HepG2 (cell line): ENCODE data around the gene MCMBP. TPM values are rescaled to one million over a fixed set of nuclear protein-coding genes. Genes with fewer than 3 reads are reported as not detected.

Experiments
- DBP ChIP-seq: sonication (generic); formaldehyde crosslinking; IDR thresholded peaks from 2 replicates; pipeline ENCODE4 v1.4.0; 2020; ENCODE audit warnings: missing genetic modification reagents; ENCODE audit errors: not compliant biosample characterization
- GATA4 ChIP-seq: sonication (generic); IDR thresholded peaks from 2 replicates; pipeline ENCODE4 v1.6.1; 2016; ENCODE audit warnings: antibody characterized with exemption, low read depth, borderline replicate concordance
- HNF1A ChIP-seq, 2 experiments: sonication (generic) in 1 of 2; formaldehyde crosslinking in 1 of 2; IDR thresholded peaks; 2 replicates each; pipeline versions ENCODE4 v1.4.0 to v1.6.1; 2016 to 2020; ENCODE audit warnings: borderline replicate concordance in 1 of 2, low read depth in 1 of 2, mild to moderate bottlenecking in 1 of 2, missing genetic modification reagents in 1 of 2
- LRRFIP1 ChIP-seq: sonication (generic); formaldehyde crosslinking; conservative IDR thresholded peaks from 2 replicates; pipeline ENCODE4 v1.4.0; 2020; ENCODE audit warnings: missing genetic modification reagents
- MIER2 ChIP-seq: IDR thresholded peaks from 2 replicates; pipeline ENCODE4 v1.6.1; 2016; ENCODE audit warnings: missing biosample characterization, missing genetic modification reagents
- REXO4 ChIP-seq: sonication (generic); formaldehyde crosslinking; IDR thresholded peaks from 2 replicates; pipeline ENCODE4 v1.8.0; 2022; ENCODE audit warnings: missing genetic modification reagents, mild to moderate bottlenecking, borderline replicate concordance
- ZFP37 ChIP-seq: sonication (generic); formaldehyde crosslinking; IDR thresholded peaks from 2 replicates; pipeline ENCODE4 v1.4.0; 2020; ENCODE audit warnings: missing genetic modification reagents, borderline replicate concordance
- ZFP82 ChIP-seq: sonication (generic); formaldehyde crosslinking; IDR thresholded peaks from 2 replicates; pipeline ENCODE4 v1.5.1; 2020; ENCODE audit warnings: mild to moderate bottlenecking, missing genetic modification reagents, borderline replicate concordance
- ZNF318 ChIP-seq: sonication (generic); formaldehyde crosslinking; IDR thresholded peaks from 2 replicates; pipeline ENCODE4 v1.4.0; 2020; ENCODE audit warnings: mild to moderate bottlenecking, missing genetic modification reagents
- ZNF878 ChIP-seq: sonication (generic); formaldehyde crosslinking; IDR thresholded peaks from 2 replicates; pipeline ENCODE4 v1.8.1; 2023; ENCODE audit warnings: mild to moderate bottlenecking, missing genetic modification reagents, moderate library complexity
- polyA plus RNA-seq, 8 experiments: library from polyadenylated mRNA; depleted of rRNA in 3 of 8; stranded (reverse) in 7 of 8; unstranded in 1 of 8; fragments of >200 nt; fragmentation: Illumina TruSeq in 4 of 8; extraction: Trizol in 4 of 8; gene quantifications; 2 replicates each; pipeline versions ENCODE4 v1.2.1 to v1.2.3, GENCODE V29; 2011 to 2016; ENCODE audit warnings: low read depth in 4 of 8, missing spikeins in 1 of 8, mixed read lengths in 1 of 8; ENCODE audit not compliant: insufficient read depth in 1 of 8
- total RNA-seq, 5 experiments: library from RNA; depleted of rRNA; stranded (reverse); fragments of >200 nt; fragmentation: Illumina TruSeq; extraction: Trizol; gene quantifications; 2 replicates each; pipeline ENCODE4 v1.2.3, GENCODE V29; 2016; ENCODE audit warnings: low read depth in 1 of 5

MCMBP gene
- total and polyA plus RNA-seq, 2 of the 13 experiments (the other 11 are each of a cell fraction or from before 2014, with no cell fraction given), result 35.7 to 62.4 TPM

GRCh38 chr10:119896061-119896655 lies 23.5 kb upstream of the MCMBP start (continued):
- no peak for TF ChIP-seq ZNF318 (CRISPR knock-in tag)
- no peak for TF ChIP-seq LRRFIP1 (CRISPR knock-in tag)
- TF ChIP-seq REXO4 (CRISPR knock-in tag), result no peak
- no peak for TF ChIP-seq ZFP82 (CRISPR knock-in tag)
- TF ChIP-seq ZNF878 (CRISPR knock-in tag), result no peak
- no peak for TF ChIP-seq ZFP37 (CRISPR knock-in tag)
- TF ChIP-seq GATA4, result no peak
- no peak for TF ChIP-seq HNF1A (IDR thresholded peaks at IDR 0.05; ENCODE audit: low read depth)
- peak; percentile 21; the same call in 1 of the 2 replicates for TF ChIP-seq HNF1A (CRISPR knock-in tag; IDR thresholded peaks at IDR 0.05; ENCODE audit: borderline replicate concordance)
- no peak for TF ChIP-seq DBP (CRISPR knock-in tag)
- no peak; the same call in 1 of the 2 replicates for TF ChIP-seq MIER2 (CRISPR knock-in tag)
